HL-60/S4 treated with phorbol 12-myristate 13-acetate at 8.2 ng/mL for 4 days and 3 days (cell line): ENCODE results near the gene OXSR1.
"Not testable (repeated sequence)": the region's sequence is repeated elsewhere in the genome, so short reads cannot be mapped to it uniquely, and the experiment has no call there.

Experiments
- in situ Hi-C: fragments of 300-500 bp; cut with MboI; formaldehyde crosslinking; loops from 2 replicates; pipeline ENCODE4 v1.15.0; 2022; ENCODE audit warnings: low sequenced_read_pairs

The OXSR1 gene

GRCh38 chr3:38141173-38141951 lies 24.0 kb upstream of the OXSR1 start:
- in situ Hi-C loops = no loop called here

GRCh38 chr3:38141952-38142273 lies 23.4 kb upstream of the OXSR1 start:
- in situ Hi-C loops = no loop called here

- in situ Hi-C loops = no loop called here
Measured at GRCh38 chr3:38142959-38143358, 22.4 kb upstream of the OXSR1 start.

GRCh38 chr3:38143511-38143910 lies 21.8 kb upstream of the OXSR1 start:
- in situ Hi-C loops = no loop called here

GRCh38 chr3:38146504-38146903 lies 18.8 kb upstream of the OXSR1 start:
- in situ Hi-C loops = no loop called here

GRCh38 chr3:38147421-38147820 lies 17.9 kb upstream of the OXSR1 start:
- in situ Hi-C loops = no loop called here

GRCh38 chr3:38148311-38148882 lies 16.9 kb upstream of the OXSR1 start:
- in situ Hi-C loops = no loop called here

- in situ Hi-C loops = no loop called here
Measured at GRCh38 chr3:38149708-38150107, 15.6 kb upstream of the OXSR1 start.

- in situ Hi-C loops = no loop called here
Measured at GRCh38 chr3:38150780-38151528, 14.4 kb upstream of the OXSR1 start.

GRCh38 chr3:38151667-38152265 lies 13.6 kb upstream of the OXSR1 start:
- in situ Hi-C loops = no loop called here

- in situ Hi-C loops = no loop called here
Measured at GRCh38 chr3:38152609-38153008, 12.7 kb upstream of the OXSR1 start.

GRCh38 chr3:38153221-38153620 lies 12.1 kb upstream of the OXSR1 start:
- in situ Hi-C loops = no loop called here

GRCh38 chr3:38154033-38154494 lies 11.3 kb upstream of the OXSR1 start:
- in situ Hi-C loops = no loop called here

GRCh38 chr3:38154625-38155255 lies 10.6 kb upstream of the OXSR1 start:
- in situ Hi-C loops = no loop called here

- in situ Hi-C loops = no loop called here
Measured at GRCh38 chr3:38155825-38156224, 9.5 kb upstream of the OXSR1 start.

- in situ Hi-C loops = no loop called here
Measured at GRCh38 chr3:38157117-38157516, 8.2 kb upstream of the OXSR1 start.

GRCh38 chr3:38157595-38157994 lies 7.7 kb upstream of the OXSR1 start:
- in situ Hi-C loops = no loop called here

GRCh38 chr3:38158472-38158871 lies 6.9 kb upstream of the OXSR1 start:
- in situ Hi-C loops = no loop called here

GRCh38 chr3:38160704-38161103 lies 4.6 kb upstream of the OXSR1 start:
- in situ Hi-C loops = not testable (repeated sequence)

GRCh38 chr3:38163117-38163840 lies 2.1 kb upstream of the OXSR1 start:
- in situ Hi-C loops = no loop called here
